IPS-NIHi7 (cell line): ENCODE results near the gene FOXD2.

Experiments used
- DNase-seq: peaks from one replicate; pipeline ENCODE4 v3.0.0; 2012; ENCODE audit warnings: mixed read lengths; ENCODE audit errors: extremely low spot score

The FOXD2 gene

DNA sequence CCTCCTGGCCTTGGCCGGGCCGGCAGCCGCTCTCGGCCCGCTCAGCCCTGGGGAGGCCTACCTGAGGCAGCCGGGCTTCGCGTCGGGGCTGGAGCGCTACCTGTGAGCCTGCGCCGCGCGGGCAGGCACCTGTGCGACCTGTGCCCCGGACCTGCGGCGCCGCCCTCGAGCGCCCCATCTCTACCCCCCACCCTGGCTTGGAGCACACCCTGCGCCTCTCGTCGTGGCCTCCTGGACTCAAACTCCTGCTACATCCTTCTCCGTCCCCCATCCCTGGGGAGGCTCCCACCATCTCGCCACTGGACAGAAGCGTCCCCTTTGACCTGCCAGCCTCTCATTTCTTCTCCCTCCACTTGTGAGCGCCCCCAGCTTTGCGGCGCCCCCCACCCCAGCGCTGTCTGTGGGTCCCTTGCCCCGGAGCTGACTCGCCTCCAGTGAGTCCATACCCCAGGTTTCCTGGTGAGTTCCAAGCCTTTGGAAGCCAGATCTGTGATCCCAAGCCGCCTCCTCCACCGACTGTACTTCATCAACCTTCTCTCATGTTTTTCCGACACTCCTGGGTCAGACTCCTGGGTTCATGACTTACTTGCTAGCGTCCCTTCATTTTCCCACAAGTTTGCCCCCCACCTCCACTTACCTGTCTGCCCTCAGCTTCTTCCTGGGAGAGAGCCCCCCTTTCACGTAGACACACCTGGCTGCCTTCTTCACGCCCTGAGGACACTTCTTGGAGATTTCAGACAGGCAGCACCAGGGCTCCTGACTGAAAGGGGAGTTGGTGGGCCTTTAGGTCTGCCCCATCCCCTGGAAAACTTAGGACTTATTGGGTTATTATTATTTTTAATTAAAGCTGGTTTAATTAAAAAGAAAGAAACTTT lies 20.4 kb upstream of the FOXD2 start:
- DNase-seq, result no peak

DNA sequence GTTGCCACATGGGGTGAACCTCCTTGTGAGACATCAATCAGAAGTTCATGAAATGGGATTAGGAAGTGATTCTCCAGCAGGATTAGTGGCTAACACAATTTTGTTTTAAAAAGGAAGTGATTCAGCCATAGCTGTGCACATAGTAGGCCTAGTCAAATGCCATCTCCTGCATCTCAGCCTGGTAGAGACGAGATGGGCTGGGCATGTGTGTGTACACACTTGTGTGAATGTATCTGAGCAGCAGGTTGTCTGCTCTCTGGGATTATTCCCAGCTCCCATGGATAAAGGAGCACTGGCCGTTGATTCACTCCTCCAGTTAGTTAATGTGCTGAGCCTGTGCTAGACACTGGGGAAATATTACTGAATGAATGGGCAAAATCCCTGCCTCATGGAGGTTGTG lies 19.7 kb upstream of the FOXD2 start:
- no peak for DNase-seq

DNA sequence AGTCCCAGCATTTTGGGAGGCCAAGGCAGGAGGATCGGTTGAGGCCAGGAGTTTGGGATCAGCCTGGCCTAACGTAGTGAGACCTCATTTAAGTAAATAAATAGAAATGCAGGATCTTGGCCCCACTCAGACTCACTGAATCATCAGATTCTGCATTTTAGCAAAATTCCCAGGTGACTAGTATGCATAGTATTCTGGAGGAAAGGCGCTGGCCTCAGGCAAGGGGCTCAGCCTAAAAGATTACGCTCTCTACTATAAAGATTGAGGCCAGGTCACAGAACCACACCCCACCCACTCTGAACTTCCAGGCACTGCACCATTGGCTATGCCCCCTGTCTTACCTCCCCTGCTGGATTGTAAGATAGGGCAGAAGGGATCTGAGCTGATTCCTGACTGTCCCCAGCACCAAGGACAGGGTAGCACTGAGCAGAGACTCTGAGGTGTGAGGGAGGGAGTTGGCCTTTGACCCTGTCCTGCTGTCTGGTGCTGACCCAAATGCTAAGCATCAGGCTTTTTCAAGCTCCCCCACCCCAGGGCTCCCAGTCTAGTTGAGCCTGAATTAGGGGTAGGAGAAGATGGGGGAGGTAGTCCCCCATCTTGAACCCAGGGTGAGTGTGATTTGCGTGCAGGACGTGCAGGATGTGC lies 19.0 kb upstream of the FOXD2 start:
- DNase-seq, result no peak

DNA sequence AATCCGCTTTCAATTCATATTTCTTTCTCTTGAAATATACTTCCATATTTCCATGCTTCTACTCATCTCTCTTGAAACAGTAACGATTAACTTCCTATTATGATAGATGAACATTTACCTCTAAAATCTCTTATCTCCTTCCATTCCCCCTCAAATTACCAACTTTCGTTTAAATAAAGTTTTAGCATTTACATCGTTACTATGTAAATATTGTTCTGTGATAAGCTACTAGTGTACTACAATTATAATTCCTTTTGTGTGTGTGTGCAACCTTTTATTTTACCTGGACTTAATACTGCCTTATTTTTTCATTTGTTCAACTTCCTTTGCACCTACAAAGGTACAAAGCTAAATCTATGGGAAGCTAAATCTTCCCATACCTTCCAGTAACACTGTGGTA lies 17.3 kb upstream of the FOXD2 start:
- DNase-seq, result no peak

DNA sequence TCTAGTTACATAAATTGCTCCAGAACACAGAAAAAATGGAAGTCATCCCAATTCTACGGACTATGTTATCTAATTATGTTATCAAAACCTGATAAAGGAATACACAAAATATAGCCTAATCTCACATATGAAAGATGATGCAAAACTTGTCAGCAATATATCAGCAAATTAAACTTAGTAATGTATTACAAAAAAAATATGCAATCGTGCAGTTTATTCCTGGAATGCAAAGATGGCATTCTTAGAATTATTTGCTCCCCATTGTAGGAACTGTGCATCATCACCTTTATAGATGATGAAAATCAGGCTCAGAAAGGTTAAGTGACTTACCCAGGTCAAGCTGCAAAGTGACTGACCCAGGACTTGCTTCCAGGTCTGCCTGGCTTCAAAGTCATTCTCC lies 14.0 kb upstream of the FOXD2 start:
- DNase-seq, result no peak

DNA sequence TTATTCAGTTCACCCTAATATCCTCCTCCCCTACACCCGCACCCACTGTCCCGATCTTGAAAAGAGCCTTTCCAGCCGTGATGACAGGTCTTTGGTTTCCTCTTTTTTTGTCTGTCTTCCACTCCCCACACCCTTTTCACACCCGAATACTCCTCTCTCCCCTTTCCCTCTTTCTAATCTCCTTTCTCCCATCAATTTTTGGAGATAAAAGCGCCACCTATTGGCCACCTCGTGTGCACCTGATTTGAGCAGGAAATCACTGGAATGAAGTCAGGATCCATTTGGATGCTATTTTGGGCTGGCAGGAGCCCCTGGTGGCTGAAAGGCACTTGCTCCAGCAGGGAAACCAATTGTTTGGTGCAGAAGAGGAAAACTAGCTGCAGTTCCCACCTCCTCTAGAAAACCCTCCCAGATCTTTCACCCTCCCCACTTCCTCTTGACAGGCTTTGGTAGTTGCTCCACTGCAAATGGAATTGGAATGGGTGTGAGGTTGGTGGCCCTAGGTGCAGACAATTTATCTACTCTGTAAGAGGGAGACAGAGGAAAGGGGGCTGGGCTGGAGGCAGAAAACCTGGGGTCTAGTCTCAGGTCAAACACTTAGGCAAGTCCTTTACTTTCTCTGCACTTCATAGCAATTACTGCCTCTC lies 13.4 kb upstream of the FOXD2 start:
- DNase-seq, result peak; percentile 80

DNA sequence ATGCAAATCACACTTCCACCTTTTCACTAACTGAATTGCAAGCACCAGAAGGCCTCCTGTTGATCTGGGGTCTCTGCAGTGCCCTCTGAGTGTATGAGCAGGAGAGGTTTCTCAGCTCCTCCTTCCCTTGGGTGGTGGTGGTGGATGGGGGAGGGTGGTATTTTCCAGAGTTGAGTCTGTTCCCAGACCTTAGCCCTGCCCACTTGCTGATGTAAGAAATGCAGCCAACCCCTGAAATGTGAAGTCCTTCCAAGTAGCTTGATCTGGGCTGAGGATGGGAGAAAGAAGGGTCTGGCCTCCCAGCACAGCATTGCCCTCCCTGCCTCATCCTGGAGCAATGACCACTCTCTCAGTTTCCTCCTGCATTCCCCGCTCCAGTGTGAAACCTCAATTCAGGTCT lies 6.3 kb upstream of the FOXD2 start:
- no peak for DNase-seq

DNA sequence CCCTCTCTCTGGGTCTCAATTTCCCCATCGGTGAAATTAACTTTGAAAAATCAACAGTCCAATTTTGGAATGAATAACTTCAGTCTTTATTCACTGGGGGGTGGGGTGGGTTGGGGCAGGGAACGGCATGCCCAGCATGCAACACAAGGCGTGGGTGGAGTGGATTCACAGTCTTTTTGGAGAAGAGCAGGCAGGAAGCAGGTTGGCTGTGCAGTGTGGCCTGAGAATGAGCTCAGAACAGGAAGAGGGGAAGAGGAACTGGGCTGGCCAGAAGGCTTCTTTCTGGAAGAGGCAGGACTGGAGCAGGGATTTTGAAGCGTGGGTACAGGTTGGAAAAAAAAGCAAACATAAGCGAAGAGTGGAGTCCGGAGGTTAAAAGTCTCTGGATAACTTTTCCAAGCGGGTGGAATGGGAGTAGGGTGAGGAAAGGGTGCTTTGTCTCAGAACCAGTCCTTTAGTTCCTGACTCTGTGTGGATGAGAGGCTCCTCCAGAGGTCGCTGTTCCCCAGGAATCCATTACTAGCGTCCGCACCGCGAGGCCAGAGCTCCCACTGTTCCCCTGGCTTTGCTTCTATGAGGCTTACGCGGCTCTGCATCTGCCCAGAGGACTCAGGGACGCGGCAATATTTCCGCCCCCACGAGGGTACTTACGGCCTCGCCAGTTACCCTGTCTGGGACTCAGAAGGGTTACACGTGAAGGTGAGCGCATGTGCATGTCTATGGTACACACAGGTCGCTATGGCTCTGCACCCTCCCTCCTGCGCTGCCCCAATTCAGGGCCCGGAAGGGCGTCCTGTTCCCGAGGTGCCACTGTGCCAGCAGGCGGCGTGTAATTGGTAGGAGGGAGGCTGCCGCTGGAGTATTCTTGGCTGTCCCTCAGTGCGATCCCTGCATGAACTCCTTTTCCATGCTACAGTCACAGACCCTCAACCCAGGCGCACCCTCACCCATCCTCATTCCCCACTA lies 5.5 kb upstream of the FOXD2 start:
- peak; percentile 83 for DNase-seq

DNA sequence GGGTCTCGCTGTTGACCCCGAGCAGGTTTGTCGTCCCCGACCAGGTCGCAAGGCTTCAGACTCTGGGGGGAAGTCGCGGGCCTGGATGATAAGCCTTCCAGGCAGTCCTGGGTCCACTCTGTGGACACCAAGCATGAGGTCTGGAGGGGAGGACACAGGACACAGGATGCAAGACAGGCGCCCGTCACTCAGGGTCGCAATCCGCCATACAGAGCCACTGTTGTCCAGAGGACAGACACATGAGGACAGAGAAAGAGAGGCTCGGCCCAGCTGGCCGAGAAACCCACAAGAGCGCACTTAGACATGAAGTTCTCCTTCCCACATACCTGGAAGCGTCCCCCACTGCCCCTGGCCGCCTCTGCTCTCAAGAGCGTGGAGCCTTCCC lies 4.8 kb upstream of the FOXD2 start:
- DNase-seq, result no peak

DNA sequence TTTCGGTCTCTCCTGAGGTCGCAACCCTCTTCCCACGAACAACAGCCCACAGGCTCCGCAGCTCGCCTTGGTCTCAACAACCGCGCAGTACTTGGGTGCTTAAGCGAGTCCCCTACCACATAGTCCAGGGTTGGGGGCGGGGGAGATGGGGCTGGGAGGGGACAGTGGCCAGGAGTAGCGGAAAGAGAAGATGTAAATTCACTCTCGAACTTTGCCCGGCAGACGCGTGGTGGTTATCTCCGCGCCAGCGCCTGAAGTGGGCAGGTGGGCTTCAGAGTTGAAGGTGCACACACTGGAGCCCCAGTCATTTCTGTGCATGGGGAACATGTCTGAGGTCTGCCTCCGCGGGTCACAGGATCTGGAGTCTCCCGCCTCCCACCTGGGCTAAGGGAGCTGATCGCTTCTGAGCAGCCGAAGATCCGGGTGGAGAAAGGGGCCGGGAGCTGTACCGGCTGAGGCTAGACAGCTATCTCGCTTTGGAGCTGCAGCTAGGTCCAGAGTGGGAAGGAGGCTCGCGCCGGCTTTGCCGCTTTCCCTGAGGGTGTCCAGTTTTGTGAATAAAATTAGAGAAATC lies 4.3 kb upstream of the FOXD2 start:
- DNase-seq, result no peak

DNA sequence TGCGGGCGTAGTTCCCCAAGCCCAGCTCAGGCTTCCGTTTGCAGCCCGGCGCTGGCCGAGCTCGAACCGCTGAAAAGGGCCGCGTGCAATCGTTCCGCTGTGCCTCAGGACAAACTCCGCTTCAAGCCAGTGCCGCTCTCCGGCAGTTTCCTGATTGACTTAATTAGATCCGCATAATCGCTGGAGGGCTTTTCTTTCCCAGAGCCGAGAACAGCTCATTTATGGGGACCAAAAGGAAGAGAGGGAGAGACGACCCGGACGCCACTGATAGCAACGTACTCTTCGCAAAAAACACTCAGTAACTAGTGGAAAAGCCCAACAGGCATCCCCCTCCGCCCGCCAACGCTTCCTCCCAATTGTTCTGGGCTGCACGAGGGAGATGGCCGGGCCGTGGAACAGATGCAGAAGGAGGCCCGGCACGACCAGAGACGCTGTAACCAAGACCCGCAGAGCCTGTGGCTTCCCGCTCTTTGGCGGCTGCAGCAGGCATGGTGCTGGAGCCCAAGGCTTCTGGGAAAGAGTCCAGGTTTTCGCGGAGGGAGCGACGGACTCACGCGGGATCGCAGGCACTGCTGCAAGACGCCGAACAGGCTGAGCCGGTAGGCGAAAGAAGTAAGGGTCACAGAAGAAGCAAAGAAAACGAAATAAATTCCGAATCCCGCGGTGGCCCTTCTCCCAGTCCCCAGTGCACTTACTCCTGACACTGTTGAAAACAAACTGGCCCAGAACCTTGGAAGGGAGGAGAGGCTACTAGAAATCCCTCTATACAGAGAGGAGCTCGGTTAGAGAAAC lies 3.6 kb upstream of the FOXD2 start:
- DNase-seq, result no peak

DNA sequence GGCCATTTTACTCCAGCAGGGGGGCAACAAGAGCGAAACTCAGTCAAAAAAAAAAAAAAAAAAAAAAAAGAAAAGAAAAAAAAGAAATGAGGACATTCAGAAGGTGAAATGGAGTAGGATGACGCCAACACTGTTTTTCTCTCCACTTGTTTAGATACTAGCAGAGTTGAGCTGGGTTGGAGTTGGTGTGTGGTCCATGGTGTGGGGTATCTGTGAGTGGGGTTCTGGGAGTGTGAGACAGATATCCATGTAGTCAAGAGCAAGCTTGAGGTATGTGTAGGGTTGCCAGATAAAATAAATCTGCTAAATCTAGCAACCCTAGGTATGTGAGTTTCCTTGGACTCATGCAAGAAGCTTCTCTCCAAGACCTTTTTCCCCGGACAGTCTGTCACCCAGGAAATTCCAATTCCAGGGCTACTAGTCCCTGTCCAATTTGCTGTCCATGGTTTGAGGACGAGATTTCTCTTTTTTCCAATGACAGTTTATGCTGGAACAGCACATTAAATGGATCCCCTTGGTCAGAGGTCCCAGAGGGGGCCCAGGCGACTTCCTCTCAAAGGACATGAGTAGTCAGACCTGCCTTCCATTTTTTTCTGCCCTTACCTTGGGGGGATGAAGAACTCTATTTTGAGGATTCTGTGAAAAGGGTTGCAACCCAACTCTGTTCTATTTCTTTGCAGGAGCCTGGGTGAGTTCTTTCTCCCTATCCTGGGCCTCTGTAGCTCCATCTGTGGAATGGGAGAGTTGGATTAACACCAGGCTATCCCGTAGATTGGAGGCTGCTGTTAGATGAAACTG lies 2.1 kb upstream of the FOXD2 start:
- no peak for DNase-seq

DNA sequence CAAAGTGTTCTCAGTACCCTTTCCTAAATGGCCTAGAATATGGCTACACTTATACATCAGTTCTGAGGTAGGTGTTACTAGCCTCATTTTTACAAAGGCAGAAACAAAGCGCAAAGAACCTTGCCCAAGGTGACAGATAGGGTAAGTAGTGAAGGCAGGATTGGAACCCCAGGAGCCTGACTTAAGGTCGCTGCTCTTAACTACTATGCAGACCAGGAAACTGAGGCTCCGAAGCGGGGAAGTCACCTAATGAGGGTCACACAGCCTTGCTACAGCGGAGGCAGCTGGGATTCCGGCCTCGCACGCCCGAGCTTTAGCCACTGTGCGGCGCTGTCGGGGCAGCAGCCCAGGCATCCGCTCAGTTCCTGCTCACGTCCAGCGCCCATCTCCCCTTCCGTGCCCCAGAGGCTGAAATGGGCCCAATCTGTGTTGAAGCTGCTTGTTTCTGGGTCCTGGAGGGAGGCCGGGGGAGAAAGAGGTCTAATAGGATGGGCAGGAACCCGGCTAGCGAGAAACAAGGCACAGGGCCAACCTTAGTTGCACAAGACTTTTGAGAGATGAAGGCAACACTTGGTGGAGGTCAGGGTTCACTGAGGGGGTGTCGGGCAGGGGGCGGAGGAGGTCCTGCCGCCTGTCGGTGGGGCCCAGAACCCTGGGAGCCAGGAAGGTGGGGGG lies 1.4 kb upstream of the FOXD2 start:
- DNase-seq, result peak; percentile 82

DNA sequence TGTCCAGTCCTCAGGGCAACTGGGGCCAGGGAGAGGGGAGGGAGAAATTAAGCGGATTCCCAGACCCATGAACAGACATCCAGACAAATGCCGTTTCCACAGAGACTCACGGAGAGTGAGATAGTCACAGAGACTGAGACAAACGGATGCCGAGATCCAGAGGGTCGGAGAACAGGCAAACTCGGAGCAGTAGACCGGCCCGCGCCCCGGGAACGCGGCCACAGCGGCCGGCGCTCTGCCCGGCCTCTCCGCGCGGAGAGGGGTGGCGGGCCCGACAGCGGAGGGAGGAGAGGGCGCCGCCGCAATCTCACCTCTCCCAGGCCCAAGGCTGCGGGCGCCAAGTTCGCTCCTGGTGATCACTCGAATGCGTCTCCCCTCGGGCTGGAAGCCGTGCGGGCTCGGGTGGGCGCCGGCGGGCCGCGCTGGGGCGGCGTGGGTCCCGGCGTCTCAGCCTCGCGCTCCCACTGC lies 831 bp upstream of the FOXD2 start:
- no peak for DNase-seq

DNA sequence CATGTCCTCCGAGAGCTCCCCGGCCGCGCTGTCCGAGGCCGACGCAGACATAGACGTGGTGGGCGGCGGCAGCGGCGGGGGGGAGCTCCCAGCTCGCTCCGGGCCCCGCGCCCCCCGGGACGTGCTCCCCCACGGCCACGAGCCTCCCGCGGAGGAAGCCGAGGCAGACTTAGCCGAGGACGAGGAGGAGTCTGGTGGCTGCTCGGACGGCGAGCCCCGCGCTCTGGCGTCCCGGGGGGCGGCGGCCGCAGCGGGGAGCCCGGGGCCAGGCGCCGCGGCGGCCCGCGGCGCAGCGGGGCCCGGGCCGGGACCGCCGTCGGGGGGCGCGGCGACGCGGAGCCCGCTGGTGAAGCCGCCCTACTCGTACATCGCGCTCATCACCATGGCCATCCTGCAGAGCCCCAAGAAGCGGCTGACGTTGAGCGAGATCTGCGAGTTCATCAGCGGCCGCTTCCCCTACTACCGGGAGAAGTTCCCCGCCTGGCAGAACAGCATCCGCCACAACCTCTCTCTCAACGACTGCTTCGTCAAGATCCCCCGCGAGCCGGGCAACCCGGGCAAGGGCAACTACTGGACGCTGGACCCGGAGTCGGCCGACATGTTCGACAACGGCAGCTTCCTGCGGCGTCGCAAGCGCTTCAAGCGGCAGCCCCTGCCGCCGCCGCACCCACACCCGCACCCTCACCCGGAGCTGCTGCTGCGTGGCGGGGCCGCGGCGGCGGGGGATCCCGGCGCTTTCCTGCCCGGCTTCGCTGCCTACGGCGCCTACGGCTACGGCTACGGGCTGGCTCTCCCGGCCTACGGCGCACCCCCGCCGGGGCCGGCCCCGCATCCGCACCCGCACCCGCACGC lies 547 bp downstream of the FOXD2 start:
- DNase-seq, result no peak

DNA sequence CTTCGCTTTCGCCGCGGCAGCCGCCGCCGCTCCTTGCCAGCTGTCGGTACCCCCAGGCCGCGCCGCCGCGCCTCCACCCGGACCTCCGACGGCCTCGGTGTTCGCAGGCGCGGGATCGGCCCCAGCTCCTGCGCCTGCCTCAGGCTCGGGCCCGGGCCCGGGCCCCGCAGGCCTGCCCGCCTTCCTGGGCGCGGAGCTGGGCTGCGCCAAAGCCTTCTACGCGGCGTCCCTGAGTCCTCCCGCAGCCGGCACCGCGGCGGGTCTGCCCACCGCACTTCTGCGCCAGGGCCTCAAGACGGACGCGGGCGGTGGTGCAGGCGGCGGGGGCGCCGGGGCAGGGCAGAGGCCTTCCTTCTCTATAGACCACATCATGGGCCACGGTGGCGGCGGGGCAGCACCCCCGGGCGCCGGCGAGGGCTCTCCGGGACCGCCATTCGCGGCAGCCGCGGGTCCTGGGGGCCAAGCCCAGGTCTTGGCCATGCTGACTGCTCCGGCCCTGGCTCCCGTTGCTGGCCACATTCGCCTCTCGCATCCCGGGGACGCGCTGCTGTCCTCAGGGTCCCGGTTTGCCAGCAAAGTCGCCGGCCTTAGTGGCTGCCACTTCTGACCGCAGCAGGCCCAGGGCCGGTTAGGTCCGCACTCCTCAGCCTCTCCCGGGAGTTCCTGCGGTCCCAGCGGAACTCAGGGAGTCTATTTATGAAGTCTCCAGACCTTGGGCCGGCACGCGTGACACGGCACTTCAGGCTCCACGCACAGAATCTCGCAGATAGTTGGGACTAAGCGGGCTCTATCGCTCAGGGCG lies 1.4 kb downstream of the FOXD2 start:
- DNase-seq, result no peak
